Measurements from ENCODE around the gene KIAA0513.
A peak's percentile ranks its signal among the peaks of the same experiment; 100 is the strongest.
"Not testable (repeated sequence)": the region's sequence is repeated elsewhere in the genome, so short reads cannot be mapped to it uniquely, and the experiment has no call there.

KIAA0513 gene

DNA sequence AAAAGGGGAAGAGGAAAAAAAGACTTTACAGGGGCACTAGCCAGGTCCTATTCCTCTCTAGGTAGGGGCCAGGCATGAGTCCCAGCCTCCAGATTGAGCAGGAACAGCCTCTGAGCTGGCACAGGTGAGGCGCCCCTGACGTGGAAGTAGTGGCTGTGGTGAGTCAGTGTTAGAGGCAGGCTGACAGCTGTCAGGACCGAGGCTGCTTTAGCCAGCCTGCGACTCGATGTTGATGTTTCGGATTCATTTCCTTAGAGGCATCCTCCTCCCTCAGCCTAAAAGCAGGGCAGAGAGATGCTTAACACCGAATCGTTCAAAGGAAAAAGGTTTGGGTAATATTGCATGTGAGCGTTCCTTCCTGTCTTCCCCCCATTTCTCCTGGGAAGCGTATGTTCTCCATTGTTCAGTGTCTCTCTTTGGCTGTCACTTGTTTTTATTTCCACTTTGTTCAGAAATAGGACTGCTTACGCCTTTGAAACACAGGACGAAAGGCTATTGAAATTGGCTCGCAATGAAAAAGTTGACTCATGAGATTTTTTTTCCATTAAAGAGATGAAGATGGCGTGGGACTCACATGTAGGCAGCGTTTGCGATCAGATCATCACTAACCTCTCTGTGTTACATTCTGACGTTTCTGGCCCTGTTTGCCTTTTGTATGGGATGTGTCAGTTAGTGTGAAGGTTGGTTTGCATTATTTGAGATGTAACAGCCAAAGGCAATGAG is 1.3 kb downstream of the KIAA0513 start:
- DNase-seq (ENCODE audit: low read depth in 2 of 2), result peak; percentile 59 to 62

DNA sequence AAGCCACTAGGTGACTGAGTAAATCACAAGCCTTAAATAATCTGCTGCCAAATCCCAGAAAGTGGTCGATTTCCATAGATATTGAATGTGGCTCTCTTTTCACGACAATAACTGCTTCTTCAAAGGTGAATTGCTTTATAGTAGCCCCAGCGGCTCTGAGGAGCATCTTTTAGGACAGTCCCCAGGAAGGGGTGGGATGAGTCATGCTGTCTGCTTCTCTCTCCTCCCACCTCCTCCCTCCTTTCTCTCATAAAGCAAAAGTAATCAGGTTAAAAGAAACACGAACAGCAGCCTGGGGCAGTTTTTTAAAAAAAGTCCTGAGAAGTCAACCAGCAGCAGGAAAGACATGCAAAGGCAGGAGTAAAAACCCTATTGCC is 1.8 kb downstream of the KIAA0513 start:
- peak in 1 of 2 donors; percentile 41 for DNase-seq (ENCODE audit: low read depth in 2 of 2)

DNA sequence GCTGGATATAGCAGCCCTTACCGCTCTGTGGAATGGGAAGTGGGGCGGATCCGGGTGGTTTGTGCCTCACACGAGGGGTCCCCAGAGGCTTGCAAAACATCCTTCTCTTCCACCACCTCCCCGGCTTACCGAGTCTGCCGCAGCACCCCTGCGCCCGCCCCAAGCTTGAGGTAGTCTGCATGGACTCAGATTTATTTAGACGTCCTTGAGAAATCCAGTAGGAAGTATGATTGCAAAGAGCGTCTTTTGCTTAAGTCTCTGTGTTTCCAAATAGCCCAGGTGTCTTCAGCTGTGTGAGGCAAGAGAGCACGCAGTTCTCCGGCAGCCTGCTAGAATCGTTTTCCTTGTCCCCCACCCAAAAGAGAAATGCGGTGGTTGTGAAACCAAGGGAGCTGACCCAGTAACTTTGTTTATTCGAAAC is 2.4 kb downstream of the KIAA0513 start:
- no peak for DNase-seq (ENCODE audit: low read depth in 2 of 2)

DNA sequence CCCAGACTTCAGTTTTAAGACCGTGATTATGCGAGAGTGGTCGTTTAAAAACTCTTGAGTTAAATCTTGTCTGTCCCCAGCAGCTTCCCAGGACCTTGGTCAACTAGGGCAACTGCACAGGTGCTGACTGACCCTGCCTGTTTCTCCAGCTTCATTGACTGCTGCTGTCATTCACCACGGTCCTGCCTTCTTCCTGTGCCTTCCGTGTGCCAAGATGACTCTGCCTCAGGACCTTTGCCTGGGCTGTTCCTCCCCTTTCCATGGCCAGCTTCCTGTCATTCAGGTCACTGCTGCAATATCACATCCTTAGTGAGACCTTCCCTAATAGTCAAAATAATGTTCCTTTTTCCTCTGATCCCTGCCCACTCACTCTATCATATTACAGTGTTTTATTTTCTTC is 3.9 kb downstream of the KIAA0513 start:
- DNase-seq (ENCODE audit: low read depth in 2 of 2), result no peak

DNA sequence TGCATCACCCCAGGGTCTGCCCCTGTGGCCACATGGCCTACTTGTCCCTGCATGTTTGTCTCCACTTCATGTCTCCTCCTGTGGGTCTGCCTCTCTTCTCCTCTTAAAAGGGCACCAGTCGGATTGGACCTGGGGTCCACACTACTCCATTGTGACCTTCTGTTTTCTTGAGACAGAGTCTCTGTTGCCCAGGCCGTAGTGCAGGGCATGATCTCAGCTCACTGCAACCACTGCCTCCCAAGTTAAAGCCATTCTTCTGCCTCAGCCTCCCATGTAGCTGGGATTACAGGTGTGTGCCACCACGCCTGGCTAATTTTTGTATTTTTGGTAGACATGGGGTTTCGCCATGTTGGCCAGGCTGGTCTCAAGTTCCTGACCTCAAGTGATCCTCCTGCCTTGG is 4.6 kb downstream of the KIAA0513 start:
- not testable (repeated sequence) for DNase-seq (ENCODE audit: low read depth in 2 of 2)

DNA sequence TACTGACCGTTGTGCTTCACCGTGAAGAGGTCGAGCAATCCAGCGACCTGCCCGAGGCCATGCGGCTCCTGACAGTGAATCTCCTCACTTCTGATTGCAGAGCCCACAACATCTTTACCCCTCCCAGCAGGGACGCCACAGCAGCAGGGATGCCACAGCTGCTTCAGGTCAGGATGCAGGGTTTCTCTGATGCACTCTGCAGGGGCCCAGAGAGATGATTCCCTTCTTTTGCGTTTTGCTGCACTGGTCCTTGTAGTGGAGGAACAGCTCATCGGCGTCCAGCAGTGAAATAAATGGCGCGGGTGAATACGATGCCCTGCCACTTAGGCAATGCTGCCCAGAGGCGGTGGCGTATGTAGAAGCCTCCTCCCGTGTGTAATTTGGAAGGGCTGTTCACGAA is 5.6 kb downstream of the KIAA0513 start:
- no peak for DNase-seq (ENCODE audit: low read depth in 2 of 2)

DNA sequence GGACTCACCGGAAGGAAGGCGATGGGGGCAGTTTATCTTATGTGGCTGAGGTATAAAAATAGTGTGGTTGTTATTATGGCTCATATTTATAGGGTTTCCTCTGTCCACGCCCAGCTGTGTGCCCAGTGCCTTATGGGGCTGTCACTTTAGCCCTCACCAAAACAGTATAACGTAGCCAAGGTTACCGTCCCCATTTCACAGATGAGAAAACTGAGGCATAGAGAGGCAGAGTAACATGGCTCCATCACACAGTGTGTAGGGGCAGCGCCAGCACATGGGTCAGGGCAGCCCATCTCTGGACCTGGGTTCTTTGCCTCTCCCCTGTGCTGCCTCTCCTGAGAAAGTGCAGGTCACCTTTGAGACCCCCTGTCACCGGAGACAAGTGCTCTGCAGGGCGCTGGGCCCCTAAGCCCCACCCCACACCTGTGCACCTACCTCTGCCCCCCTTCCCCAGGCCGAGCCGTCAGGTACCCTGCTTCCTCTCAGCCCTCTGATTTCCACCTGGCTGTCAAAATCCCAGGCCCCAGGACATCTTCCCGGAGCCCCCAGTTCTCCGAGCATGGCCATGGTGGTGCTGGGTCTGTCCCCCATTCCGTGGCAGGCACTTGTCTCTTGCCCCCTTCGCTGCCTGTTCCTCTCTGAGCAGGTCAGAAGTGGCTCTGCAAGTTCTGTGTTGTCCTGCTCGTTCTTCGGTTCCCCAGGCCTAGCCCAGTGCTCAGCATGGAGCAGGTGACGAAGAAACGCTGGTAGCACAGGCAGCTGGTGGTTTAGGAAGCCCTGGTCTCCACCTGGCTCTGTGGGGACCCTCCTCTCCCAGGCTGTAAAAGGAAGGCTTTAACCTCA is 7.2 kb downstream of the KIAA0513 start:
- no peak for DNase-seq (ENCODE audit: low read depth in 2 of 2)

DNA sequence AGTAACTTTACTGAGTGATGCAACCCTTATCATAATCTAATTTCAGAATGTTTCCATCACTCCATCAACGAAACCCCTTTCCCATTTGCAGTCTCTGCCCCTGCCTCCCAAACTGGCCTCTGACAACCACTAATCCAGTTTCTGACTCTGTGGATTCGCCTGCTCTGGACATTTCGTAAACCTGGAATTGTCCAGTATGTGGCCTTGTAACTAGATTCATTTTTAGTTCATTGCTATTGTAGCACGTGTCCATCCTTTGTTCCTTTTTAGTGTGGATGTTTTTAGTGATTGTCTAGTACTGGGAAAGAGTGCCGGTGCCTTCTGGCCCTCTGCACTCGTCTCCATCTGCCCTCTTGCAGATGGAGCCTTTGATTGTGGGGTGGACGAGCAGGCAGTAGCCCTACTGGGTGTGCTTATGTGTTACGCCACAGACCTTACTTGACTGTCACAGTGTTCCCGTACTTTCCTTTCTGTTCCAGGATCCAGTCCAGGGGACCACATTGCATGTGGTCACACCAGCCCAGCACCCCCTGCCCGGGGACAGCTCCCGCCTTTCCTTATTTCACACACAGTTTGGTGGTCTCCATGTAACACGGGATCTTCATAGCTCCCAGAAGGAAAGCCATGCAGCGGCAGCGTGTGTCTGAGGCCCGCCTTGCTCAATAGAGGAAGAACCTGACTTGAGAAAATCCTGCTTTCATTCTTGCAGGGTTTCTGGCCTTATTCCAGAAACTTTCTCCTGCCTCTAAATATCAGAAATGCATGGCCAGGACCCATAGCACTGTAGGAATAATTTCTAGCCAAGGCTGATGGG is 8.8 kb downstream of the KIAA0513 start:
- no peak for DNase-seq (ENCODE audit: low read depth in 2 of 2)

DNA sequence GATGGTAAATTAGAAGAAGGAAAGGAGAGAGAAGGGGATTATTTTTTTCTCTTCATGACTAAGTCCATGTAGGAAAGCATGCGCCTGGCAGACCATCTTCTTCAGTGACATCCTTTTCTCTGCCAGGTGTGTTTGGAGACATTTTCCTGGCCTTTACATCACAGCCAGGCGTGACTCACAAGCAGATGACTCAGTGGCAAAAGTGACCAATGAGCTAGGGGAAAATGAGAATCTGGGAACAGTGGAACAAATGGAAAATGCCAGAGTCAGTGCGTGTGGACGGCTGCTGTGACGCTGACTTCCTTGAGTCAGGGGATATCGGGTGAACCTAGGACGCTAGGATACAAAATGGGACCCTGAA is 9.4 kb downstream of the KIAA0513 start:
- DNase-seq (ENCODE audit: low read depth in 2 of 2), result no peak

DNA sequence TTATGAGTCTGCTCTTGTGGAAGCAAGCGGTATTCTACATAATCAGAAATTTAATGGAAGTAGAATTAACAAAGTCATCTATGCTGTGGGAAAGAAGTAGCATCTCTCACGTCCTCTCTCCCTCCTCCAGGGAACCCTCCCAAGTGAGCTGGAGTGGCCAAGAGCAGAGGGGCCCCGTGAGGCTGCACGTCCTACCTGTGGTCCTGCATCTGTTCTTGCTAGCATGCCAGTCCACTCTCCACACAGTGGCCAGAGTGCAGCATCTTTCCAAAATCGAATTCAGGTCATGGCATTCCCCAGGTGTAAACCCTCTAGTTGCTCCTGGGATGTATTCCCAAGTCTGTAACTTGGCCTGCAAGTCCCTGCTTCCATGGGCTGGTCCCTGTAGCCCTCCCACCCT is 10.1 kb downstream of the KIAA0513 start:
- no peak for DNase-seq (ENCODE audit: low read depth in 2 of 2)

DNA sequence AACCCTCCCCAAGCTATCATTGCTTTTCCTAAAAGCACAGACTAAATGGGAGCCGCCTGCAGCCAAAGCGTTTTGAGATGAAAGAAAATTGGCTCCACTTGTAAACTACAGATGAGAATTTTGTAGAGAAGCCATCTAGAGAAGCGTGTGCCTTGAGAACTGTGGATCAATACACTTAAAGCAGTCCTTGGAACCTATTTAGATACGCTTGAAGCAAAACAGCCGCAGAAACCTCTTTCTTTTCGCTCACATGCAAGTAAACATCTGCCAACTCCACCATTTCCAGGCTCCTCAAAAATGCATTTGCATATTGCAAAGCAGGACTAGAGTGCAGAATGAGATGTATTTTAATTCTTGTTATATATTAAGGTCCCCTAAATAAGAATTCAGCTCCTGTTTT is 13.1 kb downstream of the KIAA0513 start:
- DNase-seq (ENCODE audit: low read depth in 2 of 2), result no peak

DNA sequence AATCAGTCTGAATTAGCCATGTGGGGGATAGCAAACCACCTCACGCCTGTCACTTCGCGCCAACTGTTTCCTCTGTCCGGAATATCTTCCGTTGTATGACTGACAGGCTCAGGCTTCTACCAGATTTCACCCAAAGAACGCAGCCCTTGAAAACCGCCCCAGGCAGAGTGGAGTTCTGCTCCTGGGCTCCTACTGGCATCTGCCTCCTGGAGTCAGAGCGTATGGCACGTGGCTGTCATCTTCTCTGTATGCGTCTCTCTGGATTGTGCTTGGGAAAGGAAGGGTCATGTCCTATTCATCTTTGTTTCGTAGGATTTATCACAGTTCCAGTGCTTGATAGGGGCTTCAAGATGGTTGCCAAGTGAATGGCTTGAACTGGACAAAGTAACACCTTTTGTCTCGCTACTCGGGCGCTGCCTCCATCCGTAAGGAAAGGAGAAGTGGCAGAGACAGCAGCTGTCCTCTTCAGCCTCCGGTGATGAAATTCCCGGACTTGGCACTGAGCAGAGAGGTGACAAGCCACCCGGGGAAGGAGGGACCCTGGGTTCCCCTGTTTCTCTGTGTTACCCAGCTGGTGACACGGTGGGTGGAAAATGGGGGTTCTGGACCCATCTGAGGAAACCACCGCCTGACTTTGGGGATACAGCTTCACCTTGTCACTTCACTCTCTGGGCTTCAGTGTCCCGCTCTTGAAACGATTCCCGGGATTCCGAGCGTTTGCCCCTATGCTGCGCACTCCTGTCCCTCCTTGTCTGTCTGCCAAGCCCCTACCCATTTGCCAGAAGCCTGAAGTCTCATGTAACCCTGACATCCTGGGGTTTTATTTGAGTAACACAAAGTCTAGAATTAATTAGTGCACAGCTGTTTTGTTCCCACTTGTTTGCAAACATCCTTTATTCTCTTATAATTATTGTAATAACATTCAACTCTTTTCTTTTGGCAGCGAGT is 13.9 kb downstream of the KIAA0513 start:
- no peak for DNase-seq (ENCODE audit: low read depth in 2 of 2)

DNA sequence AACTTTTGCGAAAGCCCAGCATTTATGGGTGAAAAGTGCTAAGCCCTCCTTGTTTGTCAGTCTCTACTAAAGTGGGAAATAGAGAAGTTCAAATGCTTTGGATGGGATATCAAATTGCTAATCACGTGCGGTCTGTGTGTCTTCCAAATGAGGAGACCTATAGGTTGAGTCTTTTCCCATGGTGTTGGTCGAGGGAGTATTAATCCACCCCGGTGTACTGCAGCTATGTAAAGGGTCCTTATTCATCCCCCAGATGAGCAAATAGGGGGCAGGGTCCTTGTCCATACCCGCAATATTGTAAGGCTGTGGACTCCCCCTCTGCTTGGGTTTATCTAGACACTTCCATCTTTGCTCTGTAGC is 14.6 kb downstream of the KIAA0513 start:
- no peak for DNase-seq (ENCODE audit: low read depth in 2 of 2)

DNA sequence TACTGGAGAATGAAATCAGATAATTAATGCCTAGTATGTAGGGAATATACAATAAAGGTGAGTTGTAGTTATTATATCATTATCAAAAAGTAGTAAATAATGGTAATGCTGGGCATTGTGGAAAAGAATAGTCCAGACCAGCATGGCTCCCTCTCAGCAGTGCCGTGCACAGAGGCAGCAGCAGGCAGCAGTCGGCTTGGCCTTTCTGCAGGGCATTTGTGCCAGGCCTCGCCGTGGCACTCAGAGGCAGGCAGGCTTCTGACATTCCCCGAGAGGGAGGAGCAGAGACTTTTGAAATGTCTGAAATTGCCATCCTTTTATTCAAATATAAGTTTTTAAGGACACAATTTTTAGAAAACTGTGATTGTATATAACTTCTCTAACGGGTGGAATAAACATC is 15.0 kb downstream of the KIAA0513 start:
- no peak for DNase-seq (ENCODE audit: low read depth in 2 of 2)

DNA sequence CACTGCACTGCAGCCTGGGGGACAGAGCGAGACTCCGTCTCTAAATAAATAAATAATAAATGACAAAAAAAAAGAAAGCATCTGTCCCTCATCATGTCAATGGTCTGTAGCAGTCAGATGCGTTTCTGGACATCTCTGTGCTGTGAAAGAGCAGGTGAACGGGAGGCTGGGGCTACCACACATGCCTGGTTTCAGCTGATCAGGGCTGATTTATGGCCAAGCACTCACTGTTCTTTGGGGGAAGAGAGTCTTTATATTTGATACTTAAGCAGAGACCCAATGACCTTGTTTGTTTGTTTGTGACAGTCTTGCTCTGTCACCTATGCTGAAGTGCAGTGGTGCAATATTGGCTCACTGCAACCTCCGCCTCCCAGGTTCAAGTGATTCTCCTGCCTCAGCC is 17.5 kb downstream of the KIAA0513 start:
- DNase-seq (ENCODE audit: low read depth in 2 of 2), result no peak

DNA sequence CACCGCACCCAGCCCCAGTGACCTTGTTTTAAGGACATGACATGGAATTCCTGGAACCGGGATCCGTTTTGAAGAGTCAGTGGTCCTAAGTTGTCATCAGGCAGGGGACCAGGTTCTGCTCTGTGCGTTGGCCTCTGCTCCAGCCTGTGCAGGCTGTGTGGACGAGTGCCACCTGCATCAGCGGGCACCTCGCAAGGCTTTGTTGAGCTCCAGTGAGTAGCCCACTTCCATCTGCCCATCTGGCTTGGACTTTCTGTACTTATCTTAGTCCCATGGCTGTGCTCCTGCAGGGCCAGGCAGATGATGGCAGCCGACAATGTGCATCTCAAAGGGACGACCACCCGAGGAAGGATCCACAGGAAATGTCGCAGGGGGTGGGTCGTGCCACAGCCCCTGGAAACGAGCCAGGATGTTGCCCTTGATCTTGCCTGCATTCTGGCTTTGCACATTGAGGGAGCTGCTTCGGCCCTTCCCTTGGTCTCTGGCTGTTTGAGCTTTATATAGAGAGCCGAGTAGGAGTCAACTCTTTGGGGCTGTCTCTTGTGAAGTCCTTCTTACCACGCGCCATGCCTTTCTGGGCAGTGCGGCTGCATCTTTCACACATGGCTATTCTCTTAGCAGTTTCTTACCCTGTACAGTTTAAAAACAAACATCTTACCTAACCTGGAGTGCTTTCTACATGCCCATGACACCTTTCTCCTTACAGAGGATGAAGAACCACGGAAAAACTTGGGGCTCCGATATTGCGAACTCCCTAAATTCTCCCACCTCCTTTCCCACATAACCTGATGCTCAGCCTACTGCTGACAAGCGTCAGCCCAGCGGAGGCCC is 18.3 kb downstream of the KIAA0513 start:
- DNase-seq (ENCODE audit: low read depth in 2 of 2), result no peak

DNA sequence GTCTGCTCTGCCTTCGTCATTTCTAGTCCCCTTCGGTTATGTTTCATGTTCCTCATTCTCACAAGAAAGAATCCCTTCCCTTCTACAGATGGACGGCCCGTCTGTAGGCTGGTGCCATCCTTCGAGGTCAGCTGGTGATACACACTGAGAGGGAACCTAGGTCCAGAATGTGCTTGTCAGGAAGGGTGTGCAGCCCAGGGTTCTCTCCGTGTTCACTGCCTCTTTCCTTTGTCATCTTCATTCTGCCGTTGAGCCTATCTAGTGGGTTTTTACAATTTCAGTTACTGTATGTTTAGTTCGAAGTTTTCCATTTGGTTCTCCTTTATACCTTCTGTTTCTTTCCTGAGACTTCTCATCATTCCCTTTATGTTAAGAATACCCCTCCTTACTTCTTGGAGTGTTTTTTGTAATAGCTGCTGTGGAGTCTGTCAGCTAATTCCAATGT is 18.9 kb downstream of the KIAA0513 start:
- no peak for DNase-seq (ENCODE audit: low read depth in 2 of 2)

DNA sequence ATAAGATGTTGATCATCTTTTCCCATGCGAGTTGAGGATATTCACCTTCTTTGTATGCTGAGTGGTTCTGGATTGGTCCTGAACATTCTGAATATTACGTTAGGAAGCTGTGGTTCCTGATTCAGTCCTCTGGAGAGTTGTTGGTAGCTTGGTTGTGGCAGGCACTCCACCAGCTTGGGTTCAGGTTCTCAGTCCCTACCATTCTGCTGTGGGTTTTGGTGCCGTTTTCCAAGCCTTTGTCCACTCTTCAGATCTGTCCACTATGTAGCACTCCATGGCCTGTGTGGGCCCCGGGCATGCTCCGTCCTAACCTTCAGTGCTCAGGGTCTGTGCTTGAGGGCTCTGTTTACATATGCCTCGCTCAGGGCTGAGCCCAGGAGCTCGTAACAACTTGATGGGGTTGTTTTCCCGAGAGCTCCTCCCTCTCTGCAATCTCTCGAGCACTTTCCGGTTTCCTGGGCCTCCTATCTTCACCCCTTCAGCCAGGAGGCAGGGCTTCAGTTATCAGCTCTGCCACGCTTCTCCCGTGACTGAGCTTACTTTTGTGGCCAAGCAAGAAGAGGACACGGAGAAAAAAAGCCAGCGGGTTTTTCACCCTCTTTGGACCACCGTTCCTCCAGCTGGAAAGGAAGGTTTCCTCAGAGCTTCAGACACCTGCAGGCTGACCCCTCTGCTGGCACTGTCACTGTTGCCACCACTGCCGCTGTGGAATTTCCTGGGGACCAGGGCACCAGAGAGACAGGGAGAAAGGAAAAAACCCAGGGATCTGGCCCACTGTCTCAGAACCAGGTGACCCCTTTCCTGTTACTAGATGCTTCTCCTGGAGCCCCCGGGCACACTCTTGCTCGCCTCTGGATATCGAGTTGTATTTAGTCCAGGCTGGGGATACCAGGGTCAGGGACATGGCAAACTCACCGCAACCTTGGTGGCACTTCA is 19.6 kb downstream of the KIAA0513 start:
- DNase-seq (ENCODE audit: low read depth in 2 of 2), result no peak

DNA sequence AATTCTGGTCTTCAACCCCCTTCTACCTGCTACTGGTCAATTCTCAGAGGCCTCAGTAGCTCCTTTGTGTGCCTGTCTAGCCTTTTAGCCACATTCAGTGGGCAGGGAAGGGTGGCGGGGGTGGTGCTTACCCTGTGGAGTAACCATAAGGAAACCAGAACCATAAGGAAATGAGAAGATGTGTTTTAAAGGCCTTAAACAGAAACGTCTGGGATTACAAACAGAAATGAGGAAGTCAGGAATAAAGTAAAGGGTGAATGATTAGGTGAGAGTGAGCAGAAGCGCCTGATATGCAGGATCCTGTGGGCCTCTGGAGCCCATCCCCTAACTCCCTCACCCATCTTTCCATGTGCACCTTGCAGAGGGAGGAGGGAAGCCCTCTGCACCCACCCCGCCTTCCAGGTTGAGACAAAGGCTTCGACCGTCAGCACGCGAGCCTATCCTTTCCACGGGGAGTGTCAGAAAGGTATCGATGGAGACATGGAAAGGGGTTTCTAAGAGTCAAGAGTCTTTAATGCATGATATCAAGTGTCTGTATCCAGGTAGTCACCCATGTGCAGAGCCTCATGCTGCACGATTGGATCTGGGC is 20.4 kb downstream of the KIAA0513 start:
- DNase-seq (ENCODE audit: low read depth in 2 of 2), result no peak
